Activated naive CD4-positive, alpha-beta T cell treated with anti-CD3 and anti-CD28 coated beads for 36 hours (primary cell): Measurements from ENCODE around the gene RNF112. TPM values are rescaled to one million over a fixed set of nuclear protein-coding genes. Genes with fewer than 3 reads are reported as not detected.

ENCODE experiments used
- CTCF ChIA-PET: fragments of 350-600 bp; sonication (Branson Sonifier 250); formaldehyde crosslinking; loops from one replicate; lab custom pipeline; 2021; ENCODE audit warnings: antibody characterized with exemption; lab: Charles Lee
- DNase-seq: peaks from one replicate; pipeline ENCODE4 v3.0.0-alpha.2; 2020
- H3K27ac Mint-ChIP-seq: one replicate; pipeline ENCODE4 v1.8.0; 2021; ENCODE audit warnings: mild to moderate bottlenecking, mixed read lengths
- H3K27me3 Mint-ChIP-seq: one replicate; pipeline ENCODE4 v1.8.0; 2021; ENCODE audit warnings: low read depth, mixed read lengths
- H3K36me3 Mint-ChIP-seq: one replicate; pipeline ENCODE4 v1.8.0; 2021; ENCODE audit warnings: low read depth, mixed read lengths
- H3K4me1 Mint-ChIP-seq: one replicate; pipeline ENCODE4 v1.8.0; 2021; ENCODE audit warnings: low read depth, mixed read lengths
- H3K4me3 Mint-ChIP-seq: one replicate; pipeline ENCODE4 v1.8.0; 2021; ENCODE audit warnings: mild to moderate bottlenecking, moderate library complexity, mixed read lengths
- H3K9me3 Mint-ChIP-seq: one replicate; pipeline ENCODE4 v1.8.0; 2021; ENCODE audit warnings: mixed read lengths
- intact Hi-C: fragments of 100-400 bp; cut with micrococcal nuclease; formaldehyde crosslinking; loops from one replicate; pipeline ENCODE4 v1.15.1; 2023
- total RNA-seq, 2 experiments: library from RNA; stranded (reverse); gene quantifications; one replicate each; pipeline ENCODE4 v1.2.3, GENCODE V29; 2021

The RNF112 gene
- under 1 TPM; 0.31 to 0.32 TPM for total RNA-seq

GRCh38 chr17:19410875-19411620 is at the start of gene RNF112:
RNF112 (plus strand) TSS chr17:19411232; CDS start chr17:19411409, 177 bp downstream.
- no peaks in the 10 kb centered on the region for H3K9me3 Mint-ChIP-seq
- CTCF ChIA-PET = no interaction called here

DNA sequence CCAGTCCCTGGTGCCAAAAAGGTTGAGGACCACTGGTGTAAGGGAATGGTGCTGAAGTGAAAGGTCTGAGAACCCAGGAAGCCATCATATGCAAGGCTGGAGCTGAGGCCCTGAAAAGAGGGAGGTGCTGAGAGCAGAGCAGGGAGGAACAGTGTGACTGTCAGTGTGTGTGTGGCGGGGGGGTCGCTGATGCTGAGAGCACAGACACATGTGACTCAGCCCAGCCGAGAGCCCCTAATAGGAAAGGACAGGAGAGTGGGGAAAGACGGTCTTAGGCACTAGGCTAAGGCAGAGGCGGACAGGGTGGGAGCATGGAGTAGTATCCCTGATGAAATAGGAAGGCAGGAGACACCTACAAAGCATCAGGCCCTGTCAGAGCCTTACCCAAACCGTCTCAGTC is 49.7 kb upstream of the RNF112 start:
- no peaks in the 10 kb centered on the region for H3K9me3 Mint-ChIP-seq
- H3K27ac Mint-ChIP-seq = no peak overlapping the region
- intact Hi-C loops = loop anchor here (10.0 kb wide), 1 partner anchor 613 kb away; the partner anchor contains the start of gene AKAP10
- CTCF ChIA-PET = no interaction called here
- peak overlapping the region; percentile 45 for H3K4me3 Mint-ChIP-seq
- H3K36me3 Mint-ChIP-seq = no peaks in the 10 kb centered on the region
- H3K27me3 Mint-ChIP-seq = peaks cover 2% of the 10 kb centered on the region
- DNase-seq = no peak
- peaks cover 5% of the 10 kb centered on the region for H3K4me1 Mint-ChIP-seq

More at GRCh38 chr17:19410875-19411620, at the start of gene RNF112:
- Mint-ChIP-seq H3K27ac (no peak within 1 kb of the TSS), H3K4me3 (no peak within 1 kb of the TSS), H3K36me3 (no peaks in the 10 kb centered on the region), H3K27me3 (no peaks in the 10 kb centered on the region), H3K4me1 (no peaks in the 10 kb centered on the region)
- no peak for DNase-seq
- intact Hi-C loops = no loop called here

DNA sequence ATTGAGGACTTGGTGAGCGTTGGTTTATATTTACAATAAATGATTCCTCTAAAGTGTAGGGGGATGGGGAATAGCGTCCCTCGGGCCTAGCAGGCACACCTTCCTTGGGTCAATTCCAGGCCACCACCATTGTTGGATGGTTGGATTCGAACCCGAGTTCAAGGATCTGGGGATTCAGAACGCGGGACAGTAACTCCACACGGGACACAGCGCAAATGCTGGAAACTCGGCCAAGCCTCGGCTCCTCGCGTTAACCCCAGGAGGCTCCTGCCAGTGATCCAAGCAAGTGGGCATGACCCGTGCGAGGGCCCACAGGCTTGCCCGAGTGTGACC is 49.1 kb upstream of the RNF112 start:
- CTCF ChIA-PET = interaction anchor here (1.3 to 5.2 kb wide), 6 partner anchors 8 to 401 kb away, joined by 4 to 85 read pairs (median 11); partner anchors contain the start of gene MAPK7
- no peaks in the 10 kb centered on the region for H3K36me3 Mint-ChIP-seq
- H3K9me3 Mint-ChIP-seq = no peaks in the 10 kb centered on the region
- H3K27me3 Mint-ChIP-seq = peaks cover 2% of the 10 kb centered on the region
- no peak overlapping the region for H3K27ac Mint-ChIP-seq
- H3K4me1 Mint-ChIP-seq = peaks cover 5% of the 10 kb centered on the region
- H3K4me3 Mint-ChIP-seq = peak overlapping the region; percentile 72
- DNase-seq = no peak
- intact Hi-C loops = loop anchor here (1.0 to 10.0 kb wide), 8 partner anchors 16 to 1179 kb away; partner anchors contain the start of genes AKAP10, ALDH3A2, ALKBH5 and MAPK7

GRCh38 chr17:19362277-19363113 is 48.5 kb upstream of the RNF112 start, which contains the start of gene B9D1:
B9D1 (minus strand) TSS chr17:19362723; CDS start chr17:19362569, 154 bp downstream.
- intact Hi-C loops = loop anchor here (1.0 to 10.0 kb wide), 8 partner anchors 16 to 1180 kb away; partner anchors contain the start of genes AKAP10, ALDH3A2, ALKBH5 and MAPK7
- DNase-seq = peak; percentile 93
- Mint-ChIP-seq H3K27me3 (peaks cover 2% of the 10 kb centered on the region), H3K9me3 (no peaks in the 10 kb centered on the region), H3K4me1 (peaks cover 5% of the 10 kb centered on the region), H3K4me3 (peak within 1 kb of the TSS; percentile 87), H3K36me3 (no peaks in the 10 kb centered on the region), H3K27ac (peak within 1 kb of the TSS; percentile 33)
- CTCF ChIA-PET = interaction anchor here (0.5 to 5.2 kb wide), 29 partner anchors 9 to 404 kb away, joined by 3 to 85 read pairs (median 4); partner anchors contain the start of genes ALDH3A2 and MAPK7

- Mint-ChIP-seq H3K9me3 (no peaks in the 10 kb centered on the region), H3K27ac (no peak overlapping the region), H3K4me1 (peaks cover 5% of the 10 kb centered on the region), H3K4me3 (peak overlapping the region; percentile 87), H3K27me3 (peaks cover 2% of the 10 kb centered on the region), H3K36me3 (no peaks in the 10 kb centered on the region)
- DNase-seq = no peak
- CTCF ChIA-PET = interaction anchor here (0.7 to 5.2 kb wide), 26 partner anchors 8 to 403 kb away, joined by 3 to 85 read pairs (median 4); partner anchors contain the start of genes ALDH3A2 and MAPK7
- intact Hi-C loops = loop anchor here (2.0 to 10.0 kb wide), 4 partner anchors 286 to 1180 kb away; partner anchors contain the start of genes AKAP10, ALDH3A2 and ALKBH5
Measured at GRCh38 chr17:19363114-19363438, 48.0 kb upstream of the RNF112 start.

- H3K4me3 Mint-ChIP-seq = no peak overlapping the region
- no peak overlapping the region for H3K27ac Mint-ChIP-seq
- H3K36me3 Mint-ChIP-seq = no peaks in the 10 kb centered on the region
- no peak for DNase-seq
- CTCF ChIA-PET = interaction anchor here (0.9 to 5.2 kb wide), 22 partner anchors 9 to 403 kb away, joined by 3 to 85 read pairs (median 4); partner anchors contain the start of genes ALDH3A2 and MAPK7
- intact Hi-C loops = loop anchor here (2.0 to 10.0 kb wide), 4 partner anchors 285 to 1181 kb away; partner anchors contain the start of genes AKAP10, ALDH3A2 and ALKBH5
- peaks cover 2% of the 10 kb centered on the region for H3K27me3 Mint-ChIP-seq
- H3K9me3 Mint-ChIP-seq = no peaks in the 10 kb centered on the region
- H3K4me1 Mint-ChIP-seq = peaks cover 5% of the 10 kb centered on the region
Measured at GRCh38 chr17:19363460-19364035, 47.5 kb upstream of the RNF112 start.

DNA sequence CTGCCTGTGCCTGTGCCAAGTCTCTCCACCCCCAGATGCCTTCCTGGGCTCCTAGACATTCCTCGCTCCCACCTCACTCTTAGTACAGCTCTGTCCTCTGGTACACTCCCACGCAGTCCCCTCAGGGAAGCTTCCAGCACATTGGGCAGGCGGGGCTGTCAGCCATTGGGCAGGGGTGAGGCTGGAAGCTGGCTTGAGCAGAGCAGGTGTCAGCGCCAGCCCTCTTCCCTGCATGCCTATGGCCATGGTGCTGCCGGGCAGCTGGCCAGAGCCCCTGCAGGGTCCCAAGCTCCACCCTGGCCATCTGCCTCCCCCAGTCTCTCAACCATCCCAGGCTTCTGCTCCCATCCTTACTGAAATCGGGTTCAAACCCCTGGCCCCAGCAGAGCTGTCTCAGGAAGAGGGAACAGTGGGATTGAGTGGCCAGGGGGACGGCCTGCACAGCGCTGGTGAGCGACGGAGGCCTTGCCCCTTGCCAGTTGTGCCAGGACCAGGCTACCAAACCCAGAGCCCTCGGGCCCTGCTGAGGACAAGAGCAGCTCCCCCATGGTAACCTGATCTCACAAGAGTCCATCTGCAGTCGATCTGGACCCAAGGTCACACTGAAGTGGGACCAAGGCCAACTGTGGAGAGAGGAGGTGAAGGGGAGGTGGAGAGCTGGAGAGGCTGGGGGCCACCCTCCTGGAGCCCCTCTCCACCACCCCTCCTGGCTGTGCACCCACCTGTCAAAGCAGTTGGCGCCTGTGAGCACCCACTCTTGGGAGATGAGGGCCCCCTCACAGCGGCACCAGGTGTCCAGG is 46.1 kb upstream of the RNF112 start:
- CTCF ChIA-PET = interaction anchor here (0.6 to 5.2 kb wide), 9 partner anchors 10 to 306 kb away, joined by 3 to 85 read pairs (median 4); partner anchors contain the start of gene MAPK7
- H3K27me3 Mint-ChIP-seq = peaks cover 2% of the 10 kb centered on the region
- no peaks in the 10 kb centered on the region for H3K9me3 Mint-ChIP-seq
- intact Hi-C loops = loop anchor here (10.0 kb wide), 1 partner anchor 610 kb away; the partner anchor contains the start of gene AKAP10
- no peak overlapping the region for H3K27ac Mint-ChIP-seq
- DNase-seq = no peak
- no peak overlapping the region for H3K4me3 Mint-ChIP-seq
- H3K4me1 Mint-ChIP-seq = peaks cover 14% of the 10 kb centered on the region
- H3K36me3 Mint-ChIP-seq = no peaks in the 10 kb centered on the region

DNA sequence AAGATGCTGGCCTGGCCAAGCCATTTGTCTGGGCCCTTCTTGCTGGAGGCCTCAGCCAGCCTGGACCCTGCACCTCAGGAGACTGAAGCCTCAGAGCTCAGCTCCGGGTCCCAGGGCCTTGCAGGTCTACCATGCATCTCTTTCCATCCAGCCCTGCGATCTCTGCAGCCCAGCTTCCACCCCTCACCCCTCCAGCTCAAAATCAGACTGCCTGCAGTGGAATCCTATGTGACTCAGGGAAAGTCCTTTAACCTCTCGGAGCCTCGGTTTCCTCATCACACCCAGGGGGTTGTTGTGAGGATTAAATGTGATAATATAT is 45.6 kb upstream of the RNF112 start:
- Mint-ChIP-seq H3K27ac (no peak overlapping the region), H3K9me3 (no peaks in the 10 kb centered on the region), H3K27me3 (no peaks in the 10 kb centered on the region), H3K4me3 (no peak overlapping the region), H3K4me1 (peaks cover 20% of the 10 kb centered on the region), H3K36me3 (no peaks in the 10 kb centered on the region)
- CTCF ChIA-PET = interaction anchor here (0.6 to 5.2 kb wide), 9 partner anchors 9 to 306 kb away, joined by 3 to 85 read pairs (median 4); partner anchors contain the start of gene MAPK7
- DNase-seq = no peak
- intact Hi-C loops = loop anchor here (10.0 kb wide), 1 partner anchor 609 kb away; the partner anchor contains the start of gene AKAP10

DNA sequence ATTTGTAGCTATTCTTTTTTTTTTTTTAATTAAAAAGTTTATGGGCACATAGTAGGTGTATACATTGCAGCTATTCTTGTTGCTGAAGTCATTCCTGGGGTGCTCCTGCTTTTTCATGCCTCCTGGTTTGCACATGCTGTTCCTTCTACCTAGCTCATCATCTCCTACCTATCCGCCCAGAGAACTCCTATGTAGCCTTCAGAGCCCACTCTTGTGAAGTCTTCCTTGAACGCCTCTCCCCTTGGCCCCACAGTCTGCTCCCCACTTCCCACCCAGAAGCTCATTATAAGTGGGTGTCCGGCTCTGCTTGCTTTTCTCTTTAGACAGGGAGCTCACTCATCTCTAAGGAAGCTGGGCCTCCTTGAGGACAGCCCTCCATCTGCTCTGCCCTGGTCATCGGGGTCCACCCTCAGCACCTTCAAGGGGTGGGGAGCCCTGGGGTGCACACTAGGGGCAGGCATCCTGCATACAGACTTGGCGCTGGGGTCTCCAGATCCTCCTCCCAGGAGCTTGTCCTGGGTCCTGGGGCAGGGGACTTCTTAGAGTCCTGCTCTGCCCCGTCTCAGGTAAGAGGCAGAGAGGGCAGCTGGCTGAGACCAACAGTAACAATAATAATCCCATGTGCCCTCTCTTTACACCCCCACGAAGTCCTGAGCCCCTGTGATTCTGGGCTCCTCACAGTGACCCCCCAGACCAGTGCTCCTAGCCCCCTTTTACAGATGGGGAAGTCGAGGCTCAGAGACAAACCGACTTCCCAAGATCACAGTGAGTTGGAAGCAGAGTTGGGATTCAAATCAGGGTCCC is 45.0 kb upstream of the RNF112 start:
- H3K4me1 Mint-ChIP-seq = peaks cover 24% of the 10 kb centered on the region
- no peaks in the 10 kb centered on the region for H3K9me3 Mint-ChIP-seq
- no peak overlapping the region for H3K27ac Mint-ChIP-seq
- no peak overlapping the region for H3K4me3 Mint-ChIP-seq
- no peaks in the 10 kb centered on the region for H3K36me3 Mint-ChIP-seq
- intact Hi-C loops = loop anchor here (10.0 kb wide), 1 partner anchor 609 kb away; the partner anchor contains the start of gene AKAP10
- DNase-seq = no peak
- no peaks in the 10 kb centered on the region for H3K27me3 Mint-ChIP-seq
- CTCF ChIA-PET = interaction anchor here (0.6 to 5.2 kb wide), 9 partner anchors 9 to 305 kb away, joined by 3 to 85 read pairs (median 4); partner anchors contain the start of gene MAPK7

GRCh38 chr17:19366637-19366972 is 44.4 kb upstream of the RNF112 start:
- CTCF ChIA-PET = interaction anchor here (4.9 to 5.2 kb wide), 2 partner anchors 13 to 80 kb away, joined by 46 to 85 read pairs; partner anchors contain the start of gene MAPK7
- no peaks in the 10 kb centered on the region for H3K36me3 Mint-ChIP-seq
- intact Hi-C loops = loop anchor here (10.0 kb wide), 1 partner anchor 608 kb away; the partner anchor contains the start of gene AKAP10
- no peak overlapping the region for H3K4me3 Mint-ChIP-seq
- no peaks in the 10 kb centered on the region for H3K27me3 Mint-ChIP-seq
- H3K27ac Mint-ChIP-seq = no peak overlapping the region
- no peaks in the 10 kb centered on the region for H3K9me3 Mint-ChIP-seq
- peaks cover 27% of the 10 kb centered on the region for H3K4me1 Mint-ChIP-seq
- no peak for DNase-seq
